Coronary artery (tissue), 2 donors: ENCODE data around the gene ATP8B1.

ENCODE experiments used
- DNase-seq: peaks from one replicate; pipeline ENCODE4 v3.0.0-alpha.2; 2017; ENCODE audit warnings: low spot score
- H3K27ac ChIP-seq, 2 donors: fragments of 200-600 bp; sonication (generic); one replicate each; pipeline ENCODE4 v1.5.1; 2016 to 2019
- H3K4me3 ChIP-seq: fragments of 200-600 bp; sonication (generic); 2 replicates; pipeline ENCODE4 v1.5.1; 2016; ENCODE audit warnings: mild to moderate bottlenecking, moderate library complexity
- CTCF ChIP-seq: fragments of 200-600 bp; sonication (generic); IDR thresholded peaks from one replicate; pipeline ENCODE4 v1.5.1; 2019; ENCODE audit warnings: antibody characterized with exemption

Gene ATP8B1

GRCh38 chr18:57776767-57777166 lies 26.3 kb downstream of the ATP8B1 start:
- Histone ChIP-seq H3K27ac (peak overlapping the region; percentile 29 to 55), H3K4me3 (no peak overlapping the region)
- DNase-seq, result no peak
- no peak for TF ChIP-seq CTCF

GRCh38 chr18:57776354-57776753 lies 26.8 kb downstream of the ATP8B1 start:
- DNase-seq, result no peak
- TF ChIP-seq CTCF, result no peak
- H3K27ac ChIP-seq, result peak overlapping the region; percentile 55 to 68
- no peak overlapping the region for H3K4me3 ChIP-seq

- Histone ChIP-seq H3K4me3 (no peak overlapping the region), H3K27ac (peak overlapping the region; percentile 55 to 68)
- no peak for DNase-seq
- TF ChIP-seq CTCF, result no peak
Measured at GRCh38 chr18:57775937-57776336, 27.2 kb downstream of the ATP8B1 start.

GRCh38 chr18:57772387-57772799 lies 30.7 kb downstream of the ATP8B1 start:
- Histone ChIP-seq H3K4me3 (no peak overlapping the region), H3K27ac (no peak overlapping the region)
- TF ChIP-seq CTCF, result no peak
- no peak for DNase-seq

- Histone ChIP-seq H3K27ac (peak overlapping the region; percentile 11 to 40), H3K4me3 (no peak overlapping the region)
- no peak for TF ChIP-seq CTCF
- no peak for DNase-seq
Measured at GRCh38 chr18:57771626-57772025, 31.5 kb downstream of the ATP8B1 start.

GRCh38 chr18:57771193-57771592 lies 31.9 kb downstream of the ATP8B1 start:
- no peak overlapping the region for H3K4me3 ChIP-seq
- no peak for DNase-seq
- no peak for TF ChIP-seq CTCF

GRCh38 chr18:57768537-57769326 lies 34.4 kb downstream of the ATP8B1 start:
- no peak for TF ChIP-seq CTCF
- peak overlapping the region; percentile 79 to 88 for H3K27ac ChIP-seq
- peak overlapping the region; percentile 15 for H3K4me3 ChIP-seq
- no peak for DNase-seq

More at GRCh38 chr18:57771193-57771592, 31.9 kb downstream of the ATP8B1 start:
- H3K27ac ChIP-seq, result peak overlapping the region; percentile 40 to 57
